G401 (cell line): ENCODE data around the gene SPATA33. TPM values are rescaled to one million over a fixed set of nuclear protein-coding genes. Genes with fewer than 3 reads are reported as not detected.
"Not testable (repeated sequence)": the region's sequence is repeated elsewhere in the genome, so short reads cannot be mapped to it uniquely, and the experiment has no call there.

ENCODE experiments used
- DNase-seq: peaks from one replicate; pipeline ENCODE4 v3.0.0-alpha.2; 2015; ENCODE audit warnings: low spot score
- in situ Hi-C: cut with HindIII; loops from 2 replicates; pipeline ENCODE4 v1.10.0; 2016; ENCODE audit warnings: low sequenced_read_pairs, mixed read lengths
- total RNA-seq: library from RNA; depleted of rRNA; stranded (reverse); fragments of >200 nt; shearing (Covaris generic); gene quantifications from 2 replicates; pipeline ENCODE4 v1.2.3, GENCODE V29; 2014

The SPATA33 gene
- total RNA-seq, 1 experiment from 2014 or later, result 7.3 TPM

DNA sequence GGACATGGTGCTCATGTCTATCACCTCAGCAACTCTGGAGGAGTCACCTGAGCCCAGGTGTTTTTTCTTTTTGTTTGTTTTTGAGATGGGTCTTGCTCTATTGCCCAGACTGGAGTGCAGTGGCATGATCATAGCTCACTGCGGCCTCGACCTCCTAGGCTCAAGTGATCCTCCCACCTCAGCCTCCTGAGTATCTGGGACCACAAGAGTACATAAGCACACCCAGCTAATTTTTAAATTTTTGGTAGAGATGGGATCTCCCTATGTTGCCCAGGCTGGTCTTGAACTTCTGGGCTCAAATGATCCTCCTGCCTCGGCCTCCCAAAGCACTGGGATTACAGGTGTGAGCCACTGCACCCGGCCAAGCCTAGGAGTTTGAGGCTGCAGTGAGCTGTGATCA, 32.0 kb downstream of the SPATA33 start:
- in situ Hi-C loops, DNase-seq: not testable (repeated sequence)

GRCh38 chr16:89690392-89690901, 32.8 kb downstream of the SPATA33 start:
- DNase-seq, result no peak
- in situ Hi-C loops, result no loop called here

- in situ Hi-C loops, result no loop called here
Observed at GRCh38 chr16:89691231-89691985, 33.8 kb downstream of the SPATA33 start.

GRCh38 chr16:89691986-89692569, 34.4 kb downstream of the SPATA33 start:
- in situ Hi-C loops, result no loop called here
- no peak for DNase-seq

More at GRCh38 chr16:89691231-89691985, 33.8 kb downstream of the SPATA33 start:
- DNase-seq, result no peak

GRCh38 chr16:89693289-89693731, 35.7 kb downstream of the SPATA33 start:
- no peak for DNase-seq
- in situ Hi-C loops, result no loop called here

GRCh38 chr16:89693931-89694783, 36.5 kb downstream of the SPATA33 start:
- in situ Hi-C loops, result no loop called here
- no peak for DNase-seq

DNA sequence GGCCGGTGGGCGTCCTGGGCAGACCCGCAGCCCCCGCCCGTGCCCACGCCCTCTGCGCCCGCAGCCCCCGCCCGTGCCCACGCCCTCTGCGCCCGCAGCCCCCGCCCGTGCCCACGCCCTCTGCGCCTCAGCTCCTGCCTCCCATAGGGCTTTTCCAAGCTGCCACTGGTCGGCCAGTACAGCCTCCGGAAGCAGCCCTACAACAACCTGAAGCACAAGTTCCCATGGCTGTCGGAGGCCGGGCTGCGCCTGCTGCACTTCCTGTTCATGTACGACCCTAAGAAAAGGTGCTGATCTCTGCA, 37.1 kb downstream of the SPATA33 start:
- in situ Hi-C loops, result not testable (repeated sequence)

GRCh38 chr16:89695086-89695874, 37.6 kb downstream of the SPATA33 start:
- in situ Hi-C loops, result no loop called here
- no peak for DNase-seq

More for the DNA sequence above, 37.1 kb downstream of the SPATA33 start:
- DNase-seq, result not testable (repeated sequence)

DNA sequence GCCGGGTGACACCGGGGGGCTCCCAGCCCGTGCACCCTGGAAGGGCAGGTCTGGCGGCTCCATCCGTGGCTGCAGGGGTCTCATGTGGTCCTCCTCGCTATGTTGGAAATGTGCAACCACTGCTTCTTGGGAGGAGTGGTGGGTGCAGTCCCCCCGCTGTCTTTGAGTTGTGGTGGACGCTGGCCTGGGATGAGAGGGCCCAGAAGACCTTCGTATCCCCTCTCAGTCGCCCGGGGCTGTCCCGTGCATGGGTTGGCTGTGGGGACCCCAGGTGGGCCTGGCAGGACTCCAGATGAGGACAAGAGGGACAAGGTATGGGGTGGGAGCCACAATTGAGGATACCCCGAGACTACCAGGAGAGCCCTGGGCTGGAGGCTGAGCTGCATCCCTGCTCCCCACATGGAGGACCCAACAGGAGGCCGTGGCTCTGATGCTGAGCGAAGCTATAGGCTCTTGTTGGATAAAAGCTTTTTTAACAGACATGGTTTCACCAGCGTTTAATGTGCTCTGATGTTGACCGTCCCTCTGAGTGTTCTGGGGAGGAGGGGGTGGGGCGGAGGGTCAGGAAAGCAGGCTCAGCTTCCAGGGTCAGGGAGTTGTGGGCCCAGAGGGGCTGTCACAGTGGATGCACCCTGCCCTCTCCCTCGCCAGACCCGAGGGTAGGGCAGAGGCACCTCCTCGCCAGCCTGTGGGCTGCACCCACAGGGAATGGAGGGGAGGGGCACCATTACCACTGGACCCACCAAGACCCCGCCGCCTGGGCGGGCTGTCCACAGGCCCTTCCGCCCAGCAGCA, 38.4 kb downstream of the SPATA33 start:
- in situ Hi-C loops, result no loop called here
- no peak for DNase-seq

DNA sequence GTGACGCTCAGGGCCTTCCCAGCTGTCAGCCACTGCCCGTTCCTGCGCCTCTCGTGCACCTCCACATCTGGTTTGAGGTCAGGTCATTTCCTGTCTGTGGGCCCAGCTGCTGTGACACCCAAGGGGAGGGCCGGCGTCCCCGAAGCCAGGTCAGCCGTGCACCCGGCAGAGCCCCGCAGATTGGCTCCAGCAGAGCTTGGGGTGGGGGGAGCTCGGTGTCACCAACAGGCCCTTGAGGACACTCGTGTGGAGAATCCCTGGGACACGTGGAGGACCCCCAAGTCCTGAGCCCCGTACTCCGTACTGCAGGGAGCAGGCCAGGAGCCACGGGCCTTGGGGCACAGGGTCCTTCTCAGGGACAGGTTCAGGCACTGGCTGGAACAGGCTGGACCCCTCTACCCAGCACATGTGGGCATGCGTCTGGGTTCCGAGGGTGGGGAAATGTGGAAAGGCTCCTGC, 39.1 kb downstream of the SPATA33 start:
- in situ Hi-C loops, result no loop called here
- no peak for DNase-seq

DNA sequence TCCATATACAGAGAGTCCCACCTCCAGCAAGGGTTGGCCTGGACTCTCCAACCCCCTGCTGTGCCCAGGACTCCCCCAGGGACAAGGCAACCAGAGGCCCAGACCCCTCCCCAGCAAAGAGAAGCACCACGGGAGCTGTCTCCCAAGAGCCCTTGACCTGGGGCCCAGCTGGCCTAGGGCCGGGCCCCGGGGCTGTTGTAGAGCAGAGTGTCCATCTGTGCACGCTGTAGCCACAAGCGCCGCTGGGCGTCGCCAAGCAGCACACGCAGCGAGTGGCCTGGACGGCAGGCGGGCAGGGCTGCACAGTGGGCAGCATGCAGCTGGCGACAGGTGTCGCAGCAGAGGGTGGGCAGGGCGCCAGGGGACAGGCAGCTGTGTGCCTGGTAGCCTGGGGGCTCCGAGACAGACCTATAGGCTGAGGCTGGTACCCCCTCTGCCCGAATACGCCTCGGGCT, 39.6 kb downstream of the SPATA33 start:
- in situ Hi-C loops, result no loop called here

GRCh38 chr16:89697616-89698331, 40.1 kb downstream of the SPATA33 start:
- in situ Hi-C loops, result no loop called here

More for the DNA sequence above, 39.6 kb downstream of the SPATA33 start:
- no peak for DNase-seq

GRCh38 chr16:89698717-89699116, 41.1 kb downstream of the SPATA33 start:
- DNase-seq, in situ Hi-C loops: not testable (repeated sequence)

More at GRCh38 chr16:89697616-89698331, 40.1 kb downstream of the SPATA33 start:
- DNase-seq, result no peak

DNA sequence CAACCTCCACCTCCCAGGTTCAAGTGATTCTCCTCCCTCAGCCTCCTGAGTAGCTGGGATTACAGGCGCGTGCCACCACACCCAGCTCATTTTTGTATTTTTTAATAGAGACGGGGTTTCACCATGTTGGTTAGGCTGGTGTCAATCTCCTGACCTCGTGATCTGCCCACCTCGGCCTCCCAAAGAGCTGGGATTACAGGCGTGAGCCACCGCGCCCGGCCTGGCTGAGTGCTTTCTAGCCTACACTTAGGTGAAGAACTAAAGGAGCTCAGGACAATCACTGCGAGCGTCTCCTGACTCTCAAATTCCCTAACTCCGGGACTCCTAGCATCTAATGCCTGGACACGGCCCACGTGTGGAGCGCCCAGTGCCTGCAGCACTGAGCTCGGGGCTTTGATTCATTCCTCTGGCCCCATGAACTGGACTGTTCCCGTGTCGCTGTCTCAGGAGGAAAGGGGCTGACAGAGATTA, 42.0 kb downstream of the SPATA33 start:
- DNase-seq, in situ Hi-C loops: not testable (repeated sequence)

DNA sequence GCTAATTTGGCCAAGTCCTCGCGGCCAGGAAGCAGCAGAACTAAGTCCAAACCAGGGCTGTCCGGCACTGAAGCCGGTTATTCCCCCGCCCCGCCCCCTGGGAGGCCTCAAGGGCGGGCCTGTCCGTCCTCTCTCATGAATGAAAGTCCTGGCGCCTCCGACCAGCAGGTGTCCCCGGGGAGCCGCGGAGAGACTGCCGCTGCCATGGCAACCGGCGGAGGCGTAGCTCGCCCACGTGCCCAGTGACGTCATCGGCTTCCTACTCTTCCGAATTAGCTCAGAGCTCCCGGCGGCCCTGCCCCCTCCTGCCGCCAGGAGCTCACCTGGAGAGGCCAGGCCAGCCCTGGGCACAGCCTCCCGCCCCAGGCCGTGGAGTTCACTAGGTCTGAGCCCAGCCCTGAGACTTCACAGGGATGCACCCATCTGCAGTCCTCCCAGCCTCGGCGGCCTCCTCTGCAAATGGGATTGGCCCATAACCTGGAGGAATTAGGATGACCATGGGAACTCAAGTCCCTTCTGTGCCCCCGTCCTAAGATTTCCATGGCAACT, 42.5 kb downstream of the SPATA33 start:
- in situ Hi-C loops, result no loop called here
- DNase-seq, result peak; percentile 99

DNA sequence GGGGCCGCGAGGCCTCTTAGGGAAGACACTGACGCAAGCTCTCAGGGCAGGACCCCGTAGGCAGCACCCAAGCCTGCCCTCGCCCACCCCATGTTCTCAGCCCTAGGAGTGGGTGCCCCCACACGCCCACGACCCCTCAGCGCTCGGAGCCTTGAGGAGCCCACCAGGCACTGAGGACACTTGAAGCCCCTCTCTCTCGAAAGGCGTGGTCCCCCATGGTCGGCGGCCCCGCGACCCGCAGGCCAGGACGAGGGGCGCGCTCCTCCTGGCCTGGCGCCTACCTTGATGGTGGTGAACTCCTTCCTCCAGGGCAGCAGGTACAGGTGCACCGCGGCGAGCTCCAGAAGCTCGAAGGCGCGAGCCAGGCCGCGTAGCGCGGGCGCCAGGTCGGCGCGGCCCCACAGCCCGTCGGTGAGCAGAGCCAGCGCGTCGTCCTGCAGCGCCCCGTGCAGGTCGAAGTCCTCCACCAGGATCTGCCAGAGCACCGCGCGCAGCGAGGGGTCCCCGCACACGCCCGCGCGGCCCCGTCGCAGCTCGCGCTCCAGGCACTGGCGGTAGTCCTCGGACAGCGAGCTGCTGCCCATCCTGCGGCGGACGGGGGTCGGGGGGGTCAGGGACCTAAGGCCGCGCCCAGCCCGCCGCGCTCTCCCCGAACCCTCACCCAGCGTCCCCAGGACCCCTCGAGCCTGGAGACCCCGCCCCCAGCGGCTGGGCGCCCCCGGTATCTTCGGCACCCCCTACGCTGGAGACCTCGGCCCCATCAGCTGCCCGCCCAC, 43.2 kb downstream of the SPATA33 start:
- no peak for DNase-seq
- in situ Hi-C loops, result no loop called here
